Cardiac muscle cell (in vitro differentiated cells and primary cell): ENCODE results near the gene IGSF21. TPM values are rescaled to one million over a fixed set of nuclear protein-coding genes. Genes with fewer than 3 reads are reported as not detected.

ENCODE experiments used
- DNase-seq, 2 donors: peaks; one replicate each; pipeline versions ENCODE4 v3.0.0 to v3.0.0-alpha.2; 2010 to 2017; ENCODE audit warnings: low read depth in 1 of 2, low spot score in 1 of 2
- H3K27ac ChIP-seq: fragments of 200-600 bp; sonication (generic); 2 replicates; pipeline ENCODE4 v1.5.1; 2016
- H3K27me3 ChIP-seq: fragments of 200-600 bp; sonication (generic); 2 replicates; pipeline ENCODE4 v1.6.0; 2016; ENCODE audit warnings: control low read depth
- H3K36me3 ChIP-seq: fragments of 200-600 bp; sonication (generic); 2 replicates; pipeline ENCODE4 v1.5.1; 2016; ENCODE audit warnings: control low read depth
- H3K4me1 ChIP-seq: fragments of 200-600 bp; sonication (generic); 2 replicates; pipeline ENCODE4 v1.8.1; 2017; ENCODE audit warnings: low read depth, mild to moderate bottlenecking, mixed run types
- H3K4me3 ChIP-seq: fragments of 200-600 bp; sonication (generic); 2 replicates; pipeline ENCODE4 v1.5.1; 2016; ENCODE audit warnings: mild to moderate bottlenecking
- H3K9me3 ChIP-seq: fragments of 200-600 bp; sonication (generic); 2 replicates; pipeline ENCODE4 v1.5.1; 2017; ENCODE audit warnings: low read depth, mild to moderate bottlenecking, control low read depth
- polyA plus RNA-seq: library from polyadenylated mRNA; unstranded; fragments of >200 nt; fragmentation: Nextera tagmentation; extraction: Ambion mirVana; gene quantifications from 2 replicates; pipeline ENCODE4 v1.2.1, GENCODE V29; 2016
- total RNA-seq: library from RNA; depleted of rRNA; stranded (reverse); fragments of >200 nt; gene quantifications from 2 replicates; pipeline ENCODE4 v1.2.3, GENCODE V29; 2016
- TF ChIP-seq, protein P1 (sequence below): IDR thresholded peaks from 2 replicates; pipeline ENCODE4 v1.5.1; 2012; ENCODE audit warnings: low read depth, mild to moderate bottlenecking, low read length

The IGSF21 gene
- total and polyA plus RNA-seq, 2 experiments from 2014 or later = 0.06 TPM; not detected in 1

- Histone ChIP-seq H3K27me3 (no peaks in the 10 kb centered on the region), H3K4me1 (peaks cover 17% of the 10 kb centered on the region), H3K36me3 (no peaks in the 10 kb centered on the region), H3K27ac (no peak overlapping the region), H3K4me3 (no peak overlapping the region), H3K9me3 (no peaks in the 10 kb centered on the region)
- no peak for DNase-seq
- TF ChIP-seq, protein P1, sequence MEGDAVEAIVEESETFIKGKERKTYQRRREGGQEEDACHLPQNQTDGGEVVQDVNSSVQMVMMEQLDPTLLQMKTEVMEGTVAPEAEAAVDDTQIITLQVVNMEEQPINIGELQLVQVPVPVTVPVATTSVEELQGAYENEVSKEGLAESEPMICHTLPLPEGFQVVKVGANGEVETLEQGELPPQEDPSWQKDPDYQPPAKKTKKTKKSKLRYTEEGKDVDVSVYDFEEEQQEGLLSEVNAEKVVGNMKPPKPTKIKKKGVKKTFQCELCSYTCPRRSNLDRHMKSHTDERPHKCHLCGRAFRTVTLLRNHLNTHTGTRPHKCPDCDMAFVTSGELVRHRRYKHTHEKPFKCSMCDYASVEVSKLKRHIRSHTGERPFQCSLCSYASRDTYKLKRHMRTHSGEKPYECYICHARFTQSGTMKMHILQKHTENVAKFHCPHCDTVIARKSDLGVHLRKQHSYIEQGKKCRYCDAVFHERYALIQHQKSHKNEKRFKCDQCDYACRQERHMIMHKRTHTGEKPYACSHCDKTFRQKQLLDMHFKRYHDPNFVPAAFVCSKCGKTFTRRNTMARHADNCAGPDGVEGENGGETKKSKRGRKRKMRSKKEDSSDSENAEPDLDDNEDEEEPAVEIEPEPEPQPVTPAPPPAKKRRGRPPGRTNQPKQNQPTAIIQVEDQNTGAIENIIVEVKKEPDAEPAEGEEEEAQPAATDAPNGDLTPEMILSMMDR = no peak
These were observed 279.7 kb downstream of the IGSF21 start for GRCh38 chr1:18387307-18387706.

- Histone ChIP-seq H3K27ac (no peak overlapping the region), H3K27me3 (no peaks in the 10 kb centered on the region), H3K36me3 (no peaks in the 10 kb centered on the region), H3K4me3 (no peak overlapping the region), H3K4me1 (peaks cover 3% of the 10 kb centered on the region), H3K9me3 (no peaks in the 10 kb centered on the region)
- TF ChIP-seq, protein P1 = no peak
- no peak for DNase-seq
These were observed 283.4 kb downstream of the IGSF21 start for GRCh38 chr1:18390953-18391352.

DNA sequence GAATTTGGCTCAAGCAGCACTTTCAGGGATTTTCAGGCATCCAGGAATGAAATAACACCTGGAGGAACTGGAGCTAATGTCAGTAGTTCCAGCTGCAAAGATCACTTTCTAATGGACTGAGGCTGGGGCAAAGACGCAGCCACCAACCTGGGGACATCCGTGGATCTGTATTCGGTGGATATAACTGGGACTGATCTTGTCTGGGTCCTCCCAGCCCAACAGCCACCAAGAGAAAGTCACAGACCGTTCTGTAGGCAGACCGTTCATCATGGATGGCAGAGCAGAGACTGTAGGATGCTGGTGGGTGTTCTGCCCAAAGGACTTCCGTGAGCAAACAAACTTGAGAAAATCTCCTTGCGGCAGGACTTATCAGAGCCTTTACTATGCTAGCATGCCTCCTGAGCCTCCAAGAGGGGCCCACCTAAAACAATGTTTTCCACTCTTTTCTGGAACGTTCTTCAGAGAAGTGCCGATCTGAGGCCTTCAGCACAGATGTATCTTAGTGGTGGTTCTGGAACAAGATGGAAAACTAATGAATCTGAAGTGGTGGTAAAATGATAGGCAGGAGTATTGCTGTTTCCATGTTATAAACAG is 287.1 kb downstream of the IGSF21 start:
- no peaks in the 10 kb centered on the region for H3K27me3 ChIP-seq
- no peaks in the 10 kb centered on the region for H3K4me1 ChIP-seq
- no peak overlapping the region for H3K4me3 ChIP-seq
- TF ChIP-seq, protein P1 = no peak
- DNase-seq = no peak
- no peaks in the 10 kb centered on the region for H3K36me3 ChIP-seq
- H3K9me3 ChIP-seq = no peaks in the 10 kb centered on the region
- H3K27ac ChIP-seq = no peak overlapping the region

DNA sequence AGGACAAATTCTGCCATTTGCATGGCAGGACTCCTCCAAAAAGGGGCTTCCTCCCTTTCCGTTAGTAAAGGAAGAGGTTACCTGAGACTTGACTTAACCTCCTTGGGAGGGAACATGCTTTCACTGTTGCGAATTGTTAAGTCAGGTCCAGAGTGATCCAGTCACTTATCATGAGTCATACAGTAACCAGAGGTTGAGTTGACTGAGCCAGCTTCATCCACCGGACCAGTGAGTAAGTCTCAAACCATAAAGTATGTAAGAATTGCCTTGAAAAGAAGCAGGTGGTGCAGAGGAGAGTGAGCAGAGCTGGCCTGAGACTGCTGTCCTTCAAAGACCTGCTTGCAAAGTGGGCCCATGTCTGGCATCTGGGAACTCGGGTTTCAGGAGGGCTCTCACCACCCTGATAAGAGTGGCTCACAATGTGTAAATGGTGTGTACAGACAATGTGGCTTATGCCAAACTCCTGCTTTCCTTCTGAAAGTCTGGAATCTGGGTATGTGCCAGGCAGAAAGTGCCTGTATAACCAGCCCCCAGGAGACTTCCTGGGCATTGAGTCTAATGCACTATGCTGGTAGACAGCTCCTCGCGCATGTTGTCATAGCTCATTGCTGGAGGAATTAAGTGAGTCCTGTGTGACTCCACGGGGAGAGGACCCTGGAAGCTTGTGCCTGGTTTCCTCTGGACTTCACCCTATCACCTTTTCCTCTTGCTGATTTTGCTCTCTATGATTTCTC is 288.8 kb downstream of the IGSF21 start:
- no peak for DNase-seq
- Histone ChIP-seq H3K27me3 (no peaks in the 10 kb centered on the region), H3K27ac (no peak overlapping the region)

GRCh38 chr1:18397641-18398040 is 290.0 kb downstream of the IGSF21 start:
- no peaks in the 10 kb centered on the region for H3K27me3 ChIP-seq
- H3K4me3 ChIP-seq = no peak overlapping the region
- no peaks in the 10 kb centered on the region for H3K9me3 ChIP-seq
- TF ChIP-seq, protein P1 = no peak
- peak in 1 of 2 donors; percentile 12 for DNase-seq
- H3K27ac ChIP-seq = no peak overlapping the region
- no peaks in the 10 kb centered on the region for H3K4me1 ChIP-seq
- no peaks in the 10 kb centered on the region for H3K36me3 ChIP-seq

More for the DNA sequence above, 288.8 kb downstream of the IGSF21 start:
- TF ChIP-seq, protein P1 = no peak
- H3K36me3 ChIP-seq = no peaks in the 10 kb centered on the region
- H3K9me3 ChIP-seq = no peaks in the 10 kb centered on the region
- H3K4me3 ChIP-seq = no peak overlapping the region
- no peaks in the 10 kb centered on the region for H3K4me1 ChIP-seq
